NCI-H2081 treated with DMSO at 0.1 percent for 48 hours (cell line): ENCODE results near the gene RNF182.
"Not testable (repeated sequence)": the region's sequence is repeated elsewhere in the genome, so short reads cannot be mapped to it uniquely, and the experiment has no call there.

Experiments used
- DNase-seq: peaks from one replicate; lab custom pipeline; 2025; lab: John Stamatoyannopoulos, UW

RNF182 gene

GRCh38 chr6:13924949-13925881, at the start of gene RNF182:
RNF182 (plus strand) TSS chr6:13924952; CDS start chr6:13977120, 52,168 bp downstream.
- DNase-seq, result no peak

GRCh38 chr6:13877051-13877450, 47.7 kb upstream of the RNF182 start:
- no peak for DNase-seq

GRCh38 chr6:13880061-13880663, 44.6 kb upstream of the RNF182 start:
- DNase-seq, result not testable (repeated sequence)

GRCh38 chr6:13881621-13882165, 43.1 kb upstream of the RNF182 start:
- no peak for DNase-seq

- no peak for DNase-seq
Observed at GRCh38 chr6:13883966-13884365, 40.8 kb upstream of the RNF182 start.

GRCh38 chr6:13884397-13884796, 40.4 kb upstream of the RNF182 start:
- DNase-seq, result no peak

GRCh38 chr6:13885601-13886000, 39.2 kb upstream of the RNF182 start:
- no peak for DNase-seq

- DNase-seq, result no peak
Observed at GRCh38 chr6:13886949-13887348, 37.8 kb upstream of the RNF182 start.

GRCh38 chr6:13892017-13892645, 32.6 kb upstream of the RNF182 start:
- DNase-seq, result no peak

GRCh38 chr6:13902922-13903321, 21.8 kb upstream of the RNF182 start:
- DNase-seq, result no peak

- DNase-seq, result no peak
Observed at GRCh38 chr6:13903364-13903763, 21.4 kb upstream of the RNF182 start.

GRCh38 chr6:13907001-13907350, 17.8 kb upstream of the RNF182 start:
- no peak for DNase-seq

- DNase-seq, result no peak
Observed at GRCh38 chr6:13907614-13908215, 17.0 kb upstream of the RNF182 start.

- peak; percentile 15 for DNase-seq
Observed at GRCh38 chr6:13908955-13909381, 15.8 kb upstream of the RNF182 start.

- no peak for DNase-seq
Observed at GRCh38 chr6:13910443-13910842, 14.3 kb upstream of the RNF182 start.

GRCh38 chr6:13911337-13911736, 13.4 kb upstream of the RNF182 start:
- DNase-seq, result no peak

GRCh38 chr6:13913226-13914001, 11.3 kb upstream of the RNF182 start:
- no peak for DNase-seq

GRCh38 chr6:13914351-13914750, 10.4 kb upstream of the RNF182 start:
- DNase-seq, result no peak

- DNase-seq, result no peak
Observed at GRCh38 chr6:13915561-13916229, 9.1 kb upstream of the RNF182 start.

GRCh38 chr6:13916230-13916944, 8.4 kb upstream of the RNF182 start:
- no peak for DNase-seq
